GM04504 (cell line): ENCODE results near the gene SLX9.

ENCODE experiments used
- DNase-seq: peaks from one replicate; pipeline ENCODE4 v3.0.0-alpha.2; 2012; ENCODE audit warnings: low read depth

Gene SLX9

GRCh38 chr21:44939532-44940115 lies at the start of gene SLX9:
SLX9 (plus strand) TSS chr21:44940029; CDS start chr21:44940058, 29 bp downstream.
- DNase-seq, result no peak

- no peak for DNase-seq
These were observed 49.4 kb upstream of the SLX9 start for GRCh38 chr21:44890338-44890931.

GRCh38 chr21:44890961-44891541 lies 48.8 kb upstream of the SLX9 start:
- DNase-seq, result no peak

GRCh38 chr21:44891631-44892031 lies 48.2 kb upstream of the SLX9 start:
- DNase-seq, result no peak

DNA sequence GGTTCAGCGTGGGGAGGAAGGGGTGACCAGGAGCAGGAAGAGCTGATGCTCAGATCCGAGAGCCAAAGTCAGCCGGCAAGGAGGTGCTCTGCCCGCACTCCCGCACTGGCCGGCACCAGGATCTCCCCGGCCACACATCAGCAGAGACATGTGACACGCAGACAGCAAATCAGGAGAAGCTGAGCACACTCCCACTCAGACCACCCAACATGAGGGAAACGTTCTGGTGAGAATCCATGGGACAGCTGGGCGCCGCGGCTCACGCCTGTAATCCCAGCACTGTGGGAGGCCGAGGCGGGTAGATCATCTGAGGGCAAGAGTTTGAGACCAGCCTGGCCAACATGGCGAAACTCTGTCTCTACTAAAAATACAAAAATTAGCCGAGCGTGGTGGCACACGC lies 47.7 kb upstream of the SLX9 start:
- no peak for DNase-seq

- no peak for DNase-seq
These were observed 47.1 kb upstream of the SLX9 start for GRCh38 chr21:44892536-44893277.

DNA sequence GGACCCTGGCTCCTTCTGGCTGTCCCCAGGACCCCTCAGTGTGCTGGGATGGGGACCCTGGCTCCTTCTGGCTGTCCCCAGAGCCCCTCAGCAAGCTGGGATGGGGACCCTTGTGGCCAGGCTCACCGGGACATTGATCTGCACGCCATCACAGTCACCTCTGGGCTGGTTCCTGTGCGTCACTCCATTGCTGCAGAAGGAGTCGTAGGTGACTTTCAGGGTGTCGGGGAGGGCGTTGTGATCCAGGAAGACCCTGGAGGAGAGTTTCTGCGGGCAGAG lies 46.6 kb upstream of the SLX9 start:
- DNase-seq, result no peak

DNA sequence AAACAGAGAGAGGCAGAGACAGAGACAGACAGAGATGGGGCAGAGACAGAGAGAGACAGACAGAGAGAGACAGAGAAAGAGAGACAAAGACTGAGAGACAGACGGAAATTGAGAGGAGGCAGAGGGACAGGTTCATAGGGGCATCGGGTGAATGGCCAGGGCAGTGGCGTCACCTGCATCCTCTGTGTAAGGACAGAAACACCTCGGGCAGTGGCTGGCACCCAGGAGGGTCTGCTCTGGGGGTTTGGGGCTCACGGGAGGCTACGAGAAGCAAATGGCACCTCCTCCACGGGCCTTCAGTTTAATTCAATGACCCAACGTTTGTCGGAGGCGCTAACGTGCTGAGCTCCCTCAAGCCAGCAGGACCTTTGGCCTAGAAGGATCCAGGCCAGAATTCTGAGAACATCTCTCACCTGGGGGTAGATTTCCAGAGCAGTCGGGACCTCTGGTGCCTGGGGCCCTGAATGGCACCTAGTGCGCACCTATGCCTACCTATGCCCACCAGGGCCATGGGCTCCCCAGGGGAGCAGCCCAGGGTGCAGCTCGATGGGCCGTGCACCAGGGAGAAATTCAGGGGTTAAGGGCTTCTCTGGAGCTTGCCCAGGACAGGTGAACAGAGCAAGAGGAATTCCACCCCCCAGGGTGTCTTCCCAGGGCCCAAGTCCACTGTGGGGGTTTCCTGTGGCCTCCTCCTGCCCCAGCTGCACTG lies 45.7 kb upstream of the SLX9 start:
- no peak for DNase-seq

DNA sequence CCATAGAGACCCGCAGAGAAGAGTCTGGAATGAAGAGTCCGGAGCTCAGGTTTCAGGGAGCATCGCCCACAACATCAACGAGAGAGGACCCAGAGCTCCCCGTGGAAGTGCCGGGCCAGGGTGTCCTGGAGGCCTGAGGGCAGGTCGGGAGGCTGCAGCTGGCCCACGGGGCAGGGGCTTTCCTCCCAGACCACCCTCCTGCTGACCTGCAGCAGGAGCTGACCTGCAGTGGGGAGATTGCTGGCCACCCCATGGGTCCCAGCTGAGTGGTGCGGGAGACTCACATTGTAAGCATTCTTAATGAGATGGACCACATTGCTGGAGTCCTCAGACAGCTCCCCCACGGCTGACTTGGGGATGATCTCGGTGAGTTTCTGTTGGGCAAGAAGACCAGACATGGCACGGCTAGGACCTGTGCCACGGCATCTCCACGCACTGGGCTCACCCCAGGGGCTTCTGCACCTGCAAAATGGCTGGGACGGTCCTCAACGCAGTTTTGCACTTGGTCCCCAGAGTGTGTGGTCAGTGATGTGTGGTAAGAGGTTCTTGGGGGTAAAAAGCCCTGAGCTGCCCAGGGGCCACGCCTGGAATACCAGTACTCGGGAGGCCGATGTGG lies 45.0 kb upstream of the SLX9 start:
- DNase-seq, result no peak

DNA sequence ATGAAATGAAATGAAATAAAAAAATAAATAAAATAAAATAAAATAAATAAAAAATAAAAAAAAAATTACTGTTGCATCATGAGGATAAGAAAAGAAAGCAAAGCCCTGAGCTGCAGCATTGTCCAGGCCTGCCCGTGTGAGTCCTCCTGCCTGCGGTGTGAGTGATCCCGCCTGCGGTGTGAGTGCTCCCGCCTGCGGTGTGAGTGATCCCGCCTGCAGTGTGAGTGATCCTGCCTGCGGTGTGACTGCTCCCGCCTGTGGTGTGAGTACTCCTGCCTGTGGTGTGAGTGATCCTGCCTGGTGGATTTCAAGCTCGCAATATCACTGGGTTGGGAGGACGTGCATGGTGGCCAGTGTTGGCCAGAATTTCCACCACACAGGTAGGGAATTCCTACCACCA lies 44.0 kb upstream of the SLX9 start:
- no peak for DNase-seq

- DNase-seq, result no peak
These were observed 43.1 kb upstream of the SLX9 start for GRCh38 chr21:44896561-44897286.

DNA sequence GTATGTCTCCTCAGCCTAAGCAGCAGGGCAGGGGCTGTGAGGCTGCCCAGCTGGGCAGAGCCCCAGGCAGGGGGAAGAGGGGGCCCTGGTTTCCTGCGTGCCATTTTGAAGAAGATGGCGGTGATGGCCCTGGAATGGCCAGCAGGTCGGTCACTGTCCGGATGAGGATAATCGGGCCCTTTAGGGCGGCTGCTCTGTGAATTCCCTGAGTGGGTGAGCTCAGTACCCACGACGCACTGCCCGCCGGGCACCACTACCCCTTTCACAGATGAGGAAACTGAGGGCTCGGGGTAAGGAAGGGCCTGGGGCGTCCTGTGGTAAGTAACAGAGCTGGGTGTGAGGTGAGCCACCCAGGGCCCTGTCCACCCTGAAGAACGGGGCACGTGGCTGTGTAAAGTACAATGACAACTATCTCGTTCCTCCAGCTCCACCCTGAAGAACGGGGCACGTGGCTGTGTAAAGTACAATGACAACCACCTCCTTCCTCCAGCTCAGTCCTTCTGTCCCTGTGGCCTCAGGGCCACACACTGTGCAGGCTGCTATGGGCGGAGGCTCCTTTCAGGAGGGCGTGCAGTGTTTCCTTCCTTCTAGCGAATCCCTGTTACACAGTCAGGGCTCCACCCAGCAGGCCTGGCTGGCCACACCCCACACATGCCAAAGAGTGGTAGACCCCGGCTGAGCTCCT lies 42.4 kb upstream of the SLX9 start:
- DNase-seq, result no peak

DNA sequence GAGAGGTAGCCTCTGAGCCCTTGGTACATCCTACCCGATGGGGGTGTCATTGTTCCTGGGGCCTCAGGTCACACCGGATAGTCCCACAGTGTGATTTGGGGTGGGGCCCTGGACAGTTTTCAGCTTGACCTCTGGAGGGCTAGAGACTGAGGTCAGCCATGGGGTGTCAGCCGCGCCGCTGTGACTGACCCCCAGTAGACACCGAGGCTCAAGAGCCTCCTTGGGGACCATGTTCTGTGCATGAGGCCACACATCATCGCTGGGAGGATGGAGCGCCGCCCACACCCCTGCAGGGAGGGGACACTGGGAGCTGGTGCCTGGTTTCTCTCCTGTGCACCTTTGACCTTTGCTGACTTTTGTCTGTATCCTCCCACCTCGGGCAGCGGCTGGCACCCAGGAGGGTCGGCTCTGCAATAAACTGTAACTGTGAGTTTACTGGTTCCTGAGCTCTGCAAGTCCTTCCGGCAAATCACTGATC lies 41.8 kb upstream of the SLX9 start:
- DNase-seq, result no peak

DNA sequence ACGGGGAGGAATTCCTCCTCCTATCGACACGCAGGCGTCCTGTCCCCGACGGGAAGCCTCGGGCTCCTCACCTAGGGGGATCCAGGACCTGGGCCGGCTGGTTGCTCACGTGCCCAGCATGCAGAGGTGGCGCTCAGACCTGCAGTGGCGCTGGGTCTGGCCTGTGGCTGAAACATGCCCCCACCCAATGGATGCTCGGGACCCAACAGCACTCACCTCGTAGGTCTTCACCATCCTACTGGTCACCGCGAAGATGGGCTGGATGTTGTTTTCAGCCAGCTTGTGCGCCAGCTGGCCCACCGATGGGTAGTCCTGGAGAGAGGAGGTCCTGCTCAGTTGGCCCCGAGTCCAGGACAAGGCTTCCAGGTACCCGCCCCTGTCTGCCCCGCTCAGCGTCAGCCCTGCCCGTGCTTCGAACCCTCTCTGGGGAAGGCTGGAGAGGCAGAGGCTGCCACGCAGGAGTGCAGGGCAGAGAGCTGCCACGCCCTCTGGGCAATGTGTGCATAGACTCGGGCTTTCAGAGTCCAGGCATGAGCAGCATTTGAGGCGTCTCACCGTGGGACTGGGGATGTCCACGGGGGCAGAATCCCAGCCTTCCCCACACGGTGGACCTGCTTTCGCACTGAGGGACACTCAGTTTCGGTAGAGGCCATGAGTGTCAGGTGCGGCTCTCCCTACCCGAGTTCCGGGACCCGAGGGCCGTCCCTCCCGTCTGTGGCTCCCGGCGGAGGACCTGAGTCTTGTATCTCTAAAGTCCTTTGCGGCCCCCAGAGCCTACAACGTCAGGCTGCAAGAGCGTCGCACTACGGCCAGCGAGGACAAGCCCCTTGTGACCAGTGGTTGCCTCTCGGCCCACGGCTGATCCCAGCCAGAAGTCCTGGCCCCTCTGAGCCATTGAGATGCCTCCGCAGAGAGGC lies 40.7 kb upstream of the SLX9 start:
- DNase-seq, result no peak

GRCh38 chr21:44899768-44900558 lies 39.9 kb upstream of the SLX9 start:
- no peak for DNase-seq

DNA sequence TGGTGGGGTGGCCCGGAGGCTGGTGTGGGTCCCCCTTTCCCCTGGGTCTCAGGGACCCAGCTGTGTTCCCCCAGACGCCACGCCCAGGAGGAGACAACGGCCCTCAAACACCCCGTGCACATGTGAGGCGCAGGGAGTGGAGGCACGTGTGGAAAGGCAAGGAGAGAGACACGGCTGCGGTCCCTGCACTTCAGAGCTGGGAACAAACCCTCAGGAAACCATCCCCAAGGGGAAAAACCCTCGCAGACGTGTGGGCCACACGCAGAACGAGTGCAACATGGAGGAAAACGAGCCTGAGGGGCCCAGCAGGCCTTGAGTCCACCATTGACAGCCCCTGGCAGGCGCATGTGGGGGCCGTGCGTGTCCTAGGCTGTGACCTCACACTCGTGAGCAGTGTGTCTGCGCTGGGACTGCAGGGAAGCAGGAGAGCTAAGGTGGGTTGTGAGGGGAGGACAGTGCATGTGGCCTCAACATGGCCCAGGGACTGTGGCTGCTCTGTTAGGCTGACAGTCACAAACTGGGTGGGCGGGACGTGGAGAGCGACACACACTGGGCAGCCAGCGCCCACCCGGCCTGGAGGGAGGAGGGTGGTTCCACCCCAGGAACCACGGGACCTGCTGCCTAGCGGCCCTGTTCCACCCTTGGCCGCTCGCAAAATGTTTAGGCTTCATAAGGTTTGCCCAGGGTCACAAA lies 39.1 kb upstream of the SLX9 start:
- no peak for DNase-seq

- DNase-seq, result no peak
These were observed 38.3 kb upstream of the SLX9 start for GRCh38 chr21:44901391-44902074.
